T-helper 1 cell treated with Interleukin-12 subunit alpha and Interleukin-12 subunit beta and Interleukin-4 antibody, amounts not matched to agents 30 μg/mL and 1 μg/mL, for 36 hours (primary cell): ENCODE measurements around the gene PET100.

Source experiments
- H3K27ac Mint-ChIP-seq: one replicate; pipeline ENCODE4 v1.8.0; 2021; ENCODE audit warnings: mild to moderate bottlenecking, mixed read lengths
- H3K27me3 Mint-ChIP-seq: one replicate; pipeline ENCODE4 v1.8.0; 2021; ENCODE audit warnings: low read depth, mixed read lengths
- H3K36me3 Mint-ChIP-seq: one replicate; pipeline ENCODE4 v1.8.0; 2021; ENCODE audit warnings: low read depth, mixed read lengths
- H3K4me1 Mint-ChIP-seq: one replicate; pipeline ENCODE4 v1.8.0; 2021; ENCODE audit warnings: low read depth, mixed read lengths
- H3K4me3 Mint-ChIP-seq: one replicate; pipeline ENCODE4 v1.8.0; 2021; ENCODE audit warnings: mild to moderate bottlenecking, moderate library complexity, mixed read lengths
- H3K9me3 Mint-ChIP-seq: one replicate; pipeline ENCODE4 v1.8.0; 2021; ENCODE audit warnings: mixed read lengths

PET100 gene

DNA sequence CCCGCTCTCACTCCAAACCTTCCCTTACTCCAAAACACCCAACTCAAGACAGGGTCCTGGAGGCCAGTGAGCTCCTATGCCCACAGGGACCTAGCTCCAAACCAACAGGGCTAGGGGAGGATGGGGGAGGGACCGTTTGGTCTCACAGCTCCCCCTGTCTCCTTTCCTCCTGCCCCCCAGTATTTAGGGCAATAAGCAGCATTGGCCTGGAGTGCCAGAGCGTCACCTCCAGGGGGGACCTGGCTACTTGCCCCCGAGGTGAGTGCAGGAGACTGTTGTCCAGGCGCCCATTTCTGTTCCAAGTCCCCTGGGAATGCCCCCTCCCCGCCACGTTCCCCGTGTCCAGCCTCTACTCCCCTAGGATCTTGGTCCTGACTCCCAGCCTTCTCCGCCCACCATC lies 40.0 kb downstream of the PET100 start:
- H3K27ac Mint-ChIP-seq: no peak overlapping the region
- H3K4me3 Mint-ChIP-seq: no peak overlapping the region
- peaks cover 12% of the 10 kb centered on the region for H3K4me1 Mint-ChIP-seq

DNA sequence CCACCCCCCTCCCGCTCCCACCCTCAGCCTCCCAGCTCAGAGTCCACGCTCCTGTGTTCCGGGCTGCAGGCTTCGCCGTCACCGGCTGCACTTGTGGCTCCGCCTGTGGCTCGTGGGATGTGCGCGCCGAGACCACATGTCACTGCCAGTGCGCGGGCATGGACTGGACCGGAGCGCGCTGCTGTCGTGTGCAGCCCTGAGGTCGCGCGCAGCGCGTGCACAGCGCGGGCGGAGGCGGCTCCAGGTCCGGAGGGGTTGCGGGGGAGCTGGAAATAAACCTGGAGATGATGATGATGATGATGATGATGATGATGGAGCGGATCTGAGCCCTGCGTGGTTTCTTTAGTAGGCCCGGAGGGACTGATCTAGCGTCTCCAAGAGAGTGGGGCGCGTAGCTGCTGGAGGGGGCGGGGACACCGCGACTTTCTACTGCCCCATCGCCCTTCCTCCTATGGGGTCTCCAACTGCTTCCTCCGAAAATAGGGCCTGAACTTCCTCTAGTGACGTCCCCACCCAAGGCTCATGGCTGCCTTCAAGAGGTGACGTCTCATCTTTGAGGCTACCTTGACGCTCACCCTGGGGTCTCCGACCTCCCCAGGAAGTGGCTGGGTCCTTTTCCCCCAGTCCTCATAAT lies 40.7 kb downstream of the PET100 start:
- no peak overlapping the region for H3K27ac Mint-ChIP-seq
- peak overlapping the region; percentile 37 for H3K4me3 Mint-ChIP-seq
- peaks cover 12% of the 10 kb centered on the region for H3K4me1 Mint-ChIP-seq
- H3K27me3 Mint-ChIP-seq: peaks cover 30% of the 10 kb centered on the region
- H3K9me3 Mint-ChIP-seq: no peaks in the 10 kb centered on the region
- no peaks in the 10 kb centered on the region for H3K36me3 Mint-ChIP-seq

More for the DNA sequence above, 40.0 kb downstream of the PET100 start:
- H3K9me3 Mint-ChIP-seq: no peaks in the 10 kb centered on the region
- H3K36me3 Mint-ChIP-seq: no peaks in the 10 kb centered on the region
- peaks cover 30% of the 10 kb centered on the region for H3K27me3 Mint-ChIP-seq

DNA sequence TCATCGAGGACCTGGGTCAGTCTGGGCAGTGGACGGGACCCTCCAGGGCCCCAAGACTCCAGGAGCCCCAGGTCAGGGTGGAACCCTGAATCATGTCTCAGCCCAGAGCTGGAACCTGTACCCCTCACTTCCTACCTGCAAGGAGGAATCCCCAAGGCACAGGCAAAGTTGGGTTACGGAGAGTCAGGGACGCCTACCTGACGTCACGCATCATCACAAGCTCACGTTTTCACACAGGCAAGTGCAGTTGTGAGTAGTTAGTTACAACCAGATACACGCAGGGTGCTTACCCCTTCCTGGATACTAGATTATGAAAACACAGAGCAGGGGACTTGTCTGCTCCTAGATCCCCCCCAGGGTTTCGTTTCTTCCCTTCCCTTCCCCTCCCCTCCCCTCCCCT lies 41.2 kb downstream of the PET100 start:
- H3K27me3 Mint-ChIP-seq: peaks cover 32% of the 10 kb centered on the region
- H3K4me3 Mint-ChIP-seq: peak overlapping the region; percentile 37

GRCh38 chr19:7672522-7672921 lies 42.9 kb downstream of the PET100 start:
- Mint-ChIP-seq H3K4me3 (no peak overlapping the region), H3K9me3 (no peaks in the 10 kb centered on the region), H3K27ac (no peak overlapping the region), H3K4me1 (peaks cover 25% of the 10 kb centered on the region), H3K27me3 (peaks cover 41% of the 10 kb centered on the region), H3K36me3 (no peaks in the 10 kb centered on the region)

More for the DNA sequence above, 41.2 kb downstream of the PET100 start:
- Mint-ChIP-seq H3K4me1 (peaks cover 12% of the 10 kb centered on the region), H3K36me3 (no peaks in the 10 kb centered on the region), H3K27ac (no peak overlapping the region), H3K9me3 (no peaks in the 10 kb centered on the region)

DNA sequence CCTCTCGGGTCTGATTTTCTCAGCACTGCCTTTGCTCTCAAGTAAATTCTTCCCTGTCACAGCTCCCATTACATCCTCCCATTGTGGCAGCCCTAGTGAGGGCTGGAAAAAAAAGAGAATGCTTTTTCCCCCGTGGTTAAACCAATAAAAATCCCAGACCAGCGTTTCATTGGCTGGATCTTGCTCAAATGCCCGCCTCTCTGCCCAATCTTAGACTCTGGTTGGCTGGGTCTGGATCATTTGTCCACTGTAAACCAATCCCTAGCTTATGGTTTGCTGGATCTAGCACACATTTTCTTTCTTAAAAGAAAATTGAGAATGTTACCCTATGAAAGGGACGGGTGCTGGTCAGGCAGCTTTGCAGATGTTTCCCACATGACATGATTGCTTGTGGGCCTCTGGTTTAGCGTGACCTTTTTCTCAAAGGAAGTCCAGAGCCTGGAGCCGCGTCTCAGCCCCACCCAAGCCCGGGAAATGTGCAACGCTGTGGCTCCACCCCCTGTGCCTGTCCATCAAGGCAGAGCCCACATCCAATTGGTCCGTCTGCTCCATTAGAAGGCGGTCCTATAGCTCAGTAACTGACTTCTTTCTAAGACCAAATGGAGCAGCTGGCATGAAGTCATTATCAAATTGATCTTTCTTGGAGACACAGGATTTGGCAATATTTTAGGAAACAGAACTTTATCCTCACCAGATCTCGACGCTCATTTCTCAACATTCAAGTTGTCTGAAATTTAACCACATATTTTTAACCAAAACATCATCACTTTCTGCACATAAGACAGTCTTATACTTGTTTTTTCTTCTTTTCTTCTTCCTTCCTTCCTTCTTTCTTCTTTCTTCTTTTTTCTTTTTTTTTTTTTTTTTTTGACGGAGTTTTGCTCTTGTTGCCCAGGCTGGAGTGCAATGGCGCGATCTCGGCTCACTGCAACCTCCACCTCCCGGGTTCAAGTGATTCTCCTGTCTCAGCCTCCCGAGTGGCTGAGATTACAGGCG lies 44.7 kb downstream of the PET100 start:
- H3K4me3 Mint-ChIP-seq: no peak overlapping the region
- H3K9me3 Mint-ChIP-seq: no peaks in the 10 kb centered on the region
- H3K36me3 Mint-ChIP-seq: no peaks in the 10 kb centered on the region
- H3K27me3 Mint-ChIP-seq: peaks cover 47% of the 10 kb centered on the region
- peaks cover 26% of the 10 kb centered on the region for H3K4me1 Mint-ChIP-seq
- no peak overlapping the region for H3K27ac Mint-ChIP-seq

GRCh38 chr19:7676376-7676775 lies 46.8 kb downstream of the PET100 start:
- Mint-ChIP-seq H3K9me3 (no peaks in the 10 kb centered on the region), H3K4me3 (peak overlapping the region; percentile 31), H3K27me3 (peaks cover 34% of the 10 kb centered on the region), H3K4me1 (peaks cover 31% of the 10 kb centered on the region), H3K27ac (no peak overlapping the region), H3K36me3 (no peaks in the 10 kb centered on the region)

DNA sequence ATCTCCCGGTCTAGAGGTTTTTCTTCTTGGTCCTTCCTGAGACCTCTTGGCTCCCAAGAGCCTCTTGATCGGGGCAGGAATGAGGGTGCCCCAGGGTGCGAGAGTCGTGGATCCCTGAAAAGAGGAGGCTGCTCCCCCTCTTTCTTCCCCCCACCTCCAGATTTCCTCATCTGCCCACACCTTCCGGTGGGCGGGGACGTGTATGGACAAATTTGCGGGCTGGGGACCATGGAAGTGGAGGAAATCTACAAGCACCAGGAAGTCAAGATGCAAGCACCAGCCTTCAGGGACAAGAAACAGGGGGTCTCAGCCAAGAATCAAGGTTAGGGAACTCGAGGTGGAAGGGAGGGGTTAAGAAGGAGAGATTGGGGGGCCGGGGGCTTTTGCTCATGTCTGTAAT lies 47.3 kb downstream of the PET100 start, which contains the start of gene MCEMP1:
MCEMP1 (plus strand) TSS at position 237 of the 400 bp plus-strand sequence; CDS start at position 268, 31 bp downstream.
- Mint-ChIP-seq H3K9me3 (no peaks in the 10 kb centered on the region), H3K4me1 (peaks cover 35% of the 10 kb centered on the region), H3K4me3 (peak within 1 kb of the TSS; percentile 31), H3K36me3 (peaks cover 2% of the 10 kb centered on the region), H3K27ac (peak within 1 kb of the TSS; percentile 50), H3K27me3 (peaks cover 30% of the 10 kb centered on the region)

DNA sequence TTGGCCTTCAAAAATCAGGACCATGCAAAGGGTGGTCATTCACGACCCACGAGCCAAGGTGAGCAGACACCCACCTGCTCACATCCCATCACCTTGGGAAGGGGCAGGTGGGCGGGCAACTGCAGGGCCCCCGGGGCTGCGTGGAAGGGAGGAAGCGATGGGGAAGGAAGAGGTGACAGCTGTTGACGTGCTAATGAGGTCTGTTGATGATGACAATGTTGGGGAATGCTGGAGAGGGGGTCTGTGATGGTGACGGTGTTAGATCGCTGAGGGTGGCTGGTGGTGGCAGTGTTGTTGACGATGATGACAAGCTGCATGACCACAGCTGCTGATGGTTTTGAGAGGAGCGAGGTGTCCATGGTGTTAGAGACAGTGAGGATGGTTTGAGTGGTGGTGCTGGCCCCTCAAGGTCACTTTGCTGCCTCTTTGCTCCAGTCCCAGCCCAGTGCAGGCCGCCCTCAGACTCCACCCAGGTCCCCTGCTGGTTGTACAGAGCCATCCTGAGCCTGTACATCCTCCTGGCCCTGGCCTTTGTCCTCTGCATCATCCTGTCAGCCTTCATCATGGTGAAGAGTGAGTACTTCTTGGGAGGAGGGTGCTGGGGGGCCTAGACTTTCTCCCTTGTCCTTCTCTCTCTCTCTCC lies 48.2 kb downstream of the PET100 start:
- H3K27me3 Mint-ChIP-seq: peaks cover 29% of the 10 kb centered on the region
- peaks cover 6% of the 10 kb centered on the region for H3K36me3 Mint-ChIP-seq
- H3K4me3 Mint-ChIP-seq: no peak overlapping the region
- peak overlapping the region; percentile 50 for H3K27ac Mint-ChIP-seq
- H3K4me1 Mint-ChIP-seq: peaks cover 36% of the 10 kb centered on the region
- H3K9me3 Mint-ChIP-seq: no peaks in the 10 kb centered on the region

GRCh38 chr19:7678971-7679751 lies 49.6 kb downstream of the PET100 start:
- peaks cover 36% of the 10 kb centered on the region for H3K4me1 Mint-ChIP-seq

DNA sequence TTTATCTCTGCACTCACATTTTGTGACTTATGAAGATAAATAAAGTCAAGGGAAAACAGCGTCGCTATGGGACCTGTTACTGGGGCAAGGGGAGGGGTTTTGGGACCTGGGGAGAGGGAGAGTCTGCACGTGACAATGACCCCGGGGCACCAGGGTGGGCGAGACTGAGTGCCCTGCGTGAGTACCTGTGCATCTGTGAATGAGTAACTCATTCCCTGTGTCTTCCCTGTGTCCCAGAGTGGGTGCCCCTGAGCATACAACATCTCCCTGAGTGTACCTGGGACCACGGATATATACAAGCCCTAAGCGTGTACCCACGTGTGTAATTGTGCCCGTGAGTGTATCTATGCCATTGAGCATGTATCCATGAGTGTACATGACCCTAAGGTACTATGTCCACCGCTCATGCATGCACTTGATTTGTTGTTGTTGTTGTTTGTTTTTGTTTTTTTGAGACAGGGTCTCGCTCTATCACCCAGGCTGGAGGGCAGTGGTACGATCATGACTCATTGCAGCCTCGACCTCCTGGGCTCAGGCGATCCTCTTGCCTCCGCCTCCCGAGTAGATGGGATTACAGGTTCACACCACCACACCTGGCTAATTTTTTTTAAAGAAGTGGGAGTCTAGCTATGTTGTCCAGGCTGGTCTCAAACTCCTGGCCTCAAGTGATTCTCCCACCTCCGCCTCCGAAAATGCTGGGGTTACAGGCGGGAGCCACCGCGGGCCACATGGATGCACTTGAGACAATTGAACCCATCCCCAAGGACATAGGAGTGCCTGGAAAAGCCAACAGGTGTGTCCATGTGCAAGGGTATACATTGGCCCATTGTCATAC lies 50.4 kb downstream of the PET100 start:
- Mint-ChIP-seq H3K4me1 (peaks cover 34% of the 10 kb centered on the region), H3K27ac (peak overlapping the region; percentile 67), H3K36me3 (peaks cover 7% of the 10 kb centered on the region), H3K27me3 (peaks cover 22% of the 10 kb centered on the region), H3K9me3 (no peaks in the 10 kb centered on the region), H3K4me3 (peak overlapping the region; percentile 58)

More at GRCh38 chr19:7678971-7679751, 49.6 kb downstream of the PET100 start:
- Mint-ChIP-seq H3K4me3 (peak overlapping the region; percentile 43), H3K36me3 (peaks cover 7% of the 10 kb centered on the region), H3K27me3 (peaks cover 26% of the 10 kb centered on the region), H3K9me3 (no peaks in the 10 kb centered on the region), H3K27ac (peak overlapping the region; percentile 67)

DNA sequence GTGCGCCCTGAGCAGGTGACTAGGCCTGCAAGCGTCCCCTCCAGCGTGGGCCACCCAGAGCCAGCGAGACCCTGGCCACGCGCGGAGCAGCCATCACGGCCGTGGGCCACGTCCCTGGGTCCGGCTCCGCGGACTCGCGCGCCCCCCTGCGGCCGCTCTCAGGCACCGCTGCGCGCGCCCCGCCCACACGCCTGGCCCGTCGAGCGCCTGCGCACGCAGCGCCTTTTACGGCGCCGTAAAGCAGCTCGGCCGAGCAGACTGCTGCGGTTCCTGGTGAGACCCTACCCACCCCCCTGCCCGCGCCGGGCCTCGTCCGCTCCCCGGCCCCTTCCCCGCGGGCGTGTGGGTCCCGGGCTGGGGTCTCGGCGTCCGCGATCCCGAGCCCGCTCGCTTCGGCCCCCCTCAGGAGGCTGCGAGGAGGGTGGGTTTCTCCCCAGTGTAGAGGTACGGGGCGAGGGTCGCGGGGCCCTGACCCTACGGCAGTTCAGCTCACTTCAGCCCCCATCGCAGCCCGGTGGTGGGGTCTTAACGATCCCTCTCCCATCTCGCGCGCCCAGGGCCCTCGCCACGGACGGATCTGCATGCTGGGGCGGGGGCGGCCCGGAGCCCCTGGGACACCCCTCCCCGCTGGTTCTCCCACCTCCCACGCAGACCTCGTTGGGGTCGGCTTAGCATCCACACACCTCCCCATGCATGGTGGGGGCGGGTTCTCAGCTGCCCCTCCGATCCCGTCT lies 51.2 kb downstream of the PET100 start, which contains the start of gene TRAPPC5:
TRAPPC5 (plus strand) TSS at position 228 of the 734 bp plus-strand sequence. CDS start 1,421 bp downstream, outside the sequence.
- peaks cover 33% of the 10 kb centered on the region for H3K4me1 Mint-ChIP-seq
- peak within 1 kb of the TSS; percentile 90 for H3K4me3 Mint-ChIP-seq
- peaks cover 21% of the 10 kb centered on the region for H3K27me3 Mint-ChIP-seq
- H3K27ac Mint-ChIP-seq: peak within 1 kb of the TSS; percentile 93
- H3K9me3 Mint-ChIP-seq: no peaks in the 10 kb centered on the region
- H3K36me3 Mint-ChIP-seq: peaks cover 10% of the 10 kb centered on the region
